Muscle of leg (tissue), 11 donors: ENCODE measurements around the gene ABCF3. TPM values are rescaled to one million over a fixed set of nuclear protein-coding genes. Genes with fewer than 3 reads are reported as not detected.

Experiments
- DNase-seq: peaks from one replicate; pipeline ENCODE4 v3.0.0; 2013
- H3K27ac ChIP-seq: one replicate; pipeline ENCODE4 v1.5.1; 2013; ENCODE audit warnings: mild to moderate bottlenecking, low read length, control low read depth
- H3K27me3 ChIP-seq: one replicate; pipeline ENCODE4 v1.6.1; 2013; ENCODE audit warnings: low read length; ENCODE audit not compliant: control insufficient read depth, insufficient read depth
- H3K36me3 ChIP-seq: one replicate; pipeline ENCODE4 v1.6.1; 2013; ENCODE audit warnings: low read length; ENCODE audit not compliant: control insufficient read depth, insufficient read depth
- H3K4me1 ChIP-seq: one replicate; pipeline ENCODE4 v1.6.1; 2013; ENCODE audit warnings: low read length; ENCODE audit not compliant: control insufficient read depth, insufficient read depth
- H3K4me3 ChIP-seq: one replicate; pipeline ENCODE4 v1.5.1; 2013; ENCODE audit warnings: low read length, control low read depth
- H3K9me3 ChIP-seq: replicated peaks from 2 replicates; pipeline ENCODE4 v1.6.1; 2013; ENCODE audit warnings: low read depth, low read length; ENCODE audit not compliant: control insufficient read depth
- WGBS: methylation state at CpG from one replicate; pipeline ENCODE4 v1.1.5; 2013; ENCODE audit warnings: missing lambda C conversion rate; ENCODE audit not compliant: insufficient coverage; 5-methylcytosine and 5-hydroxymethylcytosine counted together
- polyA plus RNA-seq, 8 donors: library from polyadenylated mRNA; unstranded; fragments of 120-200 nt; gene quantifications; one replicate each; pipeline versions ENCODE4 v1.2.1 to v1.2.3, GENCODE V29; 2013; ENCODE audit warnings: inconsistent platforms in 1 of 8, low replicate concordance in 1 of 8; ENCODE audit not compliant: insufficient read length in 8 of 8, insufficient read depth in 1 of 8
- total RNA-seq: library from RNA; stranded (reverse); fragments of 120-200 nt; gene quantifications from one replicate; pipeline ENCODE4 v1.2.4, GENCODE V29; 2013

ABCF3 gene
- total and polyA plus RNA-seq, 9 donors: 33.0 to 54.5 (median 48.7) TPM

GRCh38 chr3:184174284-184174645 lies 11.7 kb upstream of the ABCF3 start:
- Histone ChIP-seq H3K4me1 (peaks cover 39% of the 10 kb centered on the region), H3K4me3 (peak overlapping the region; percentile 8), H3K36me3 (peaks cover 65% of the 10 kb centered on the region), H3K27ac (peak overlapping the region; percentile 67), H3K27me3 (no peaks in the 10 kb centered on the region), H3K9me3 (no peaks in the 10 kb centered on the region)
- DNase-seq: no peak
- no CpG with 5 or more reads among the region's 4 CpGs for WGBS

GRCh38 chr3:184174646-184175492 lies 11.1 kb upstream of the ABCF3 start, which contains the start of gene AP2M1:
AP2M1 (plus strand) TSS chr3:184174855; CDS start chr3:184176994, 2,139 bp downstream.
- Histone ChIP-seq H3K27me3 (no peaks in the 10 kb centered on the region), H3K4me3 (peak within 1 kb of the TSS; percentile 61), H3K9me3 (no peaks in the 10 kb centered on the region), H3K27ac (peak within 1 kb of the TSS; percentile 74), H3K36me3 (peaks cover 65% of the 10 kb centered on the region), H3K4me1 (peaks cover 39% of the 10 kb centered on the region)
- WGBS: under 1% methylated on average over 73 of the region's 73 CpGs
- DNase-seq: peak; percentile 100

- Histone ChIP-seq H3K9me3 (no peaks in the 10 kb centered on the region), H3K27ac (peak overlapping the region; percentile 74), H3K4me1 (peaks cover 39% of the 10 kb centered on the region), H3K36me3 (peaks cover 67% of the 10 kb centered on the region), H3K27me3 (no peaks in the 10 kb centered on the region), H3K4me3 (peak overlapping the region; percentile 61)
- 0% methylated on average over 4 of the region's 8 CpGs for WGBS
- no peak for DNase-seq
Observed at GRCh38 chr3:184175506-184175905, 10.5 kb upstream of the ABCF3 start.

- no CpG with 5 or more reads among the region's 3 CpGs for whole genome bisulfite sequencing
- Histone ChIP-seq H3K36me3 (peaks cover 67% of the 10 kb centered on the region), H3K27me3 (no peaks in the 10 kb centered on the region), H3K9me3 (no peaks in the 10 kb centered on the region), H3K4me3 (peak overlapping the region; percentile 61), H3K27ac (peak overlapping the region; percentile 81), H3K4me1 (peaks cover 39% of the 10 kb centered on the region)
- DNase-seq: no peak
Observed at GRCh38 chr3:184175981-184176376, 10.0 kb upstream of the ABCF3 start.

- peaks cover 67% of the 10 kb centered on the region for H3K36me3 ChIP-seq
- H3K4me1 ChIP-seq: peaks cover 39% of the 10 kb centered on the region
- DNase-seq: peak; percentile 80
- H3K9me3 ChIP-seq: no peaks in the 10 kb centered on the region
- H3K27ac ChIP-seq: peak overlapping the region; percentile 81
- no peaks in the 10 kb centered on the region for H3K27me3 ChIP-seq
- peak overlapping the region; percentile 61 for H3K4me3 ChIP-seq
- WGBS: 17% methylated on average over 9 of the region's 19 CpGs
Observed at GRCh38 chr3:184176377-184177330, 9.3 kb upstream of the ABCF3 start.

GRCh38 chr3:184177331-184177731 lies 8.7 kb upstream of the ABCF3 start:
- no CpG with 5 or more reads among the region's 4 CpGs for WGBS
- DNase-seq: no peak
- Histone ChIP-seq H3K4me1 (peaks cover 39% of the 10 kb centered on the region), H3K9me3 (no peaks in the 10 kb centered on the region), H3K36me3 (peaks cover 67% of the 10 kb centered on the region), H3K4me3 (no peak overlapping the region), H3K27ac (no peak overlapping the region), H3K27me3 (no peaks in the 10 kb centered on the region)

- H3K27ac ChIP-seq: no peak overlapping the region
- peaks cover 39% of the 10 kb centered on the region for H3K4me1 ChIP-seq
- no peak for DNase-seq
- no peaks in the 10 kb centered on the region for H3K9me3 ChIP-seq
- WGBS: 89% methylated on average over 9 of the region's 14 CpGs
- no peak overlapping the region for H3K4me3 ChIP-seq
- H3K27me3 ChIP-seq: no peaks in the 10 kb centered on the region
- H3K36me3 ChIP-seq: peaks cover 68% of the 10 kb centered on the region
Observed at GRCh38 chr3:184177767-184178306, 8.2 kb upstream of the ABCF3 start.

- H3K4me1 ChIP-seq: peaks cover 37% of the 10 kb centered on the region
- 94% methylated on average over 13 of the region's 13 CpGs for WGBS
- no peaks in the 10 kb centered on the region for H3K27me3 ChIP-seq
- H3K9me3 ChIP-seq: no peaks in the 10 kb centered on the region
- H3K27ac ChIP-seq: no peak overlapping the region
- DNase-seq: no peak
- H3K4me3 ChIP-seq: no peak overlapping the region
- peaks cover 70% of the 10 kb centered on the region for H3K36me3 ChIP-seq
Observed at GRCh38 chr3:184178521-184179138, 7.4 kb upstream of the ABCF3 start.

- Histone ChIP-seq H3K27me3 (no peaks in the 10 kb centered on the region), H3K4me1 (peaks cover 30% of the 10 kb centered on the region), H3K9me3 (no peaks in the 10 kb centered on the region), H3K36me3 (peaks cover 77% of the 10 kb centered on the region), H3K27ac (no peak overlapping the region), H3K4me3 (no peak overlapping the region)
- WGBS: 80% methylated on average over 1 of the region's 6 CpGs
- no peak for DNase-seq
Observed at GRCh38 chr3:184180165-184180564, 5.8 kb upstream of the ABCF3 start.
